Measurements from ENCODE around the gene CLRN3. TPM values are rescaled to one million over a fixed set of nuclear protein-coding genes. Genes with fewer than 3 reads are reported as not detected.
A peak's percentile ranks its signal among the peaks of the same experiment; 100 is the strongest.

The CLRN3 gene
- total RNA-seq, 4 donors from 2014 or later: 35.2 to 167 (median 77.1) TPM

DNA sequence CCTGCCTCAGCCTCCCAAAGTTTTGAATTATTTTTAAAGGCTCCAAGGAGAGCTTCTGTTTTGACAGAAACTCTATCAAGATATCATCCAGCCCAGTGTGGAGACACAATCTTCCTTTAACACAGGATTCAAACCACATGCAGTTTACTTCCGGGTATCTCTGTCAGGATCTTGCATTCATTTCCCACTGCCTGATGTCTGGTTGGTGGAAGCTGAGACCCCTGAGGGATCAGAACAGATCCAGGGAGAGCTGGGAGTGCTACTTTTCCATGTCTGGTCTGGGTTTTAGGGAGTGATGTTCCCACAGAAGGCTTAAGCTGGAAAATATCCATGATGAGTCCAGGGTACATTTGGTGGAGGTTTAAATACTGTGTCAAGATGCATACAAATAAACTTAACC, 30.9 kb upstream of the CLRN3 start:
- TF ChIP-seq EP300 (IDR thresholded peaks at IDR 0.05; ENCODE audit: low read depth) (no peak), POLR2AphosphoS5 (IDR thresholded peaks at IDR 0.05) (no peak)
- TF ChIP-seq, protein P1, sequence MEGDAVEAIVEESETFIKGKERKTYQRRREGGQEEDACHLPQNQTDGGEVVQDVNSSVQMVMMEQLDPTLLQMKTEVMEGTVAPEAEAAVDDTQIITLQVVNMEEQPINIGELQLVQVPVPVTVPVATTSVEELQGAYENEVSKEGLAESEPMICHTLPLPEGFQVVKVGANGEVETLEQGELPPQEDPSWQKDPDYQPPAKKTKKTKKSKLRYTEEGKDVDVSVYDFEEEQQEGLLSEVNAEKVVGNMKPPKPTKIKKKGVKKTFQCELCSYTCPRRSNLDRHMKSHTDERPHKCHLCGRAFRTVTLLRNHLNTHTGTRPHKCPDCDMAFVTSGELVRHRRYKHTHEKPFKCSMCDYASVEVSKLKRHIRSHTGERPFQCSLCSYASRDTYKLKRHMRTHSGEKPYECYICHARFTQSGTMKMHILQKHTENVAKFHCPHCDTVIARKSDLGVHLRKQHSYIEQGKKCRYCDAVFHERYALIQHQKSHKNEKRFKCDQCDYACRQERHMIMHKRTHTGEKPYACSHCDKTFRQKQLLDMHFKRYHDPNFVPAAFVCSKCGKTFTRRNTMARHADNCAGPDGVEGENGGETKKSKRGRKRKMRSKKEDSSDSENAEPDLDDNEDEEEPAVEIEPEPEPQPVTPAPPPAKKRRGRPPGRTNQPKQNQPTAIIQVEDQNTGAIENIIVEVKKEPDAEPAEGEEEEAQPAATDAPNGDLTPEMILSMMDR (IDR thresholded peaks at IDR 0.05): no peak
- H3K4me1 ChIP-seq: peaks cover 0 to 42% (median 0%) of the 10 kb centered on the region in 4 donors
- H3K4me3 ChIP-seq: no peak overlapping the region
- H3K9me3 ChIP-seq: no peaks in the 10 kb centered on the region
- DNase-seq: no peak
- no peaks in the 10 kb centered on the region for H3K36me3 ChIP-seq
- H3K27me3 ChIP-seq: no peaks in the 10 kb centered on the region
- intact Hi-C loops (cut with DNase I; ENCODE audit: low total_unique reads) (no loop called here), in situ Hi-C loops (cut with MboI; ENCODE audit: low pct_ligation_motif_present in 1 of 4, low pct_unique_long_range_greater_than_20kb in 1 of 4, low sequenced_read_pairs in 3 of 4) (loop anchor here in 1 of 4 donors (25.0 kb wide), 1 partner anchor 89 kb away; no protein-coding TSS in a partner anchor)
- WGBS, 2 donors (ENCODE audit: low coverage in 1 of 2): 75 to 100% methylated on average over 1 of the region's 1 CpG
- H3K27ac ChIP-seq: peak overlapping the region; percentile 12 to 54 (median 24)

DNA sequence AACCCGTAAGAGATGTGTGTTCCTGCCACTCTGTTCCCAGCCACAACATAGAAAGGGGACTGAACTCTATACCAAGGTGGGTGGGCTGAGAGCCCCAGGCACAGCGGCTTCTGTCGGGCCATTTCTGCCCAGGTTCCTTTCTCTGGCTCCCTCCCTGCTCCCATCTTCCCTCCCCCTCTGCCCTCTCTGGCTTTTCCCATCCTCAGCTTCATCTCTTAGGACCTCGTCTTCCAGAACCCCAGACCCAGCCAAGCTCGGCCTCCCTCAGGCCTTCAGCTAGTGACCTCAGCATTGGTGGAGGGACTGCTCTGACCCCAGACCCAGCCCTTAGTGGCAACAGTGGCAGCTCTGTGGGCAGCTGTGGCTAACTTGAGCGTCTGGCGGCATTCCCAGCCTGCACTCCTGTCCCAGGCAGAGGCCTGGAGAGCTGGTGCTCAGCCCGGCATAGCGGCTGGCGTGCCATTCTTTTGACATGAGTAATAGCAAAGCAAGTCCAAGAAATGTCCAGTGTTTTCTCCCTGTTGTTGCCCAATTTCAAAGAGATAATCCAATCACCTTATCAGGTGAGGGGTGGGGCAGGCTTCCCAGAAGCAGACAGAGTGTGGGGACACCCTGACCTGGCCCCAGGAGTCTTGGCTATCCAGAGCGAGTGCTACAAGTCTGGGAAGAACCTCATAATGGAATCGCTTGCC, 30.1 kb upstream of the CLRN3 start:
- Histone ChIP-seq H3K4me1 (peaks cover 0 to 42% (median 0%) of the 10 kb centered on the region in 4 donors), H3K9me3 (no peaks in the 10 kb centered on the region), H3K27me3 (no peaks in the 10 kb centered on the region), H3K4me3 (no peak overlapping the region), H3K27ac (peak overlapping the region; percentile 22 to 54 (median 39)), H3K36me3 (no peaks in the 10 kb centered on the region)
- peak; percentile 27 for DNase-seq
- WGBS, 2 donors (ENCODE audit: low coverage in 1 of 2): 90 to 94% methylated on average over 2 to 10 of the region's 12 CpGs
- no peak for TF ChIP-seq EP300 (IDR thresholded peaks at IDR 0.05; ENCODE audit: low read depth)
- TF ChIP-seq, protein P1 (IDR thresholded peaks at IDR 0.05): no peak
- intact Hi-C loops (cut with DNase I; ENCODE audit: low total_unique reads) (no loop called here), in situ Hi-C loops (cut with MboI; ENCODE audit: low pct_ligation_motif_present in 1 of 4, low pct_unique_long_range_greater_than_20kb in 1 of 4, low sequenced_read_pairs in 3 of 4) (loop anchor here in 1 of 4 donors (25.0 kb wide), 1 partner anchor 89 kb away; no protein-coding TSS in a partner anchor)

DNA sequence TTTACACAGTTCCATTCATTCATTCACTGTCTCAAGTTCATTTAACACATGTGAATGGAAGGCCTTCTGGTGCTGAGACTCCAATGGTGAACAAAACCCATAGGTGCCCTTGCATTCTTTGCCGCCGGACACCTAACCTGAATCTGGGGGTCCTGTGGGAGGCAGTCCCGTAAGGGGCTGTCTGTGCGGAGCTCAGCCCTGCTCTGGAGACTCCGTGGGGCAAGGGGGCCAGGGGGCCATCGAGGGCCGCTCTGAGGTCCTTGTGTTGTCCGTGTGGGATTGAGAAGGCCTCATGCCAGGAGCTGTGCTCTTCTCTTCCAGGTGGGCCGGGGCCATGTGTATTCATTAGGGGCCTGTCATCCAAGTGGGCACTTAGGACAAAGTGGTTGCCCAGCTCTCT, 29.5 kb upstream of the CLRN3 start:
- peaks cover 0 to 38% (median 0%) of the 10 kb centered on the region in 4 donors for H3K4me1 ChIP-seq
- peak overlapping the region; percentile 22 to 54 (median 39) for H3K27ac ChIP-seq
- in situ Hi-C loops (cut with MboI; ENCODE audit: low pct_ligation_motif_present in 1 of 4, low pct_unique_long_range_greater_than_20kb in 1 of 4, low sequenced_read_pairs in 3 of 4) (loop anchor here in 1 of 4 donors (25.0 kb wide), 1 partner anchor 90 kb away; no protein-coding TSS in a partner anchor), intact Hi-C loops (cut with DNase I; ENCODE audit: low total_unique reads) (no loop called here)
- TF ChIP-seq, protein P1 (IDR thresholded peaks at IDR 0.05): no peak
- no peak for TF ChIP-seq POLR2A (IDR thresholded peaks at IDR 0.05)
- no peak for TF ChIP-seq POLR2AphosphoS5 (IDR thresholded peaks at IDR 0.05)
- no peak for TF ChIP-seq EP300 (IDR thresholded peaks at IDR 0.05; ENCODE audit: low read depth)
- H3K9me3 ChIP-seq: no peaks in the 10 kb centered on the region
- no peaks in the 10 kb centered on the region for H3K27me3 ChIP-seq
- no peak overlapping the region for H3K4me3 ChIP-seq
- H3K36me3 ChIP-seq: no peaks in the 10 kb centered on the region
- DNase-seq: no peak
- WGBS, 2 donors (ENCODE audit: low coverage in 1 of 2): 89% methylated on average over 9 of the region's 9 CpGs; no CpG with 5 or more reads in 1 of the 2 donors

DNA sequence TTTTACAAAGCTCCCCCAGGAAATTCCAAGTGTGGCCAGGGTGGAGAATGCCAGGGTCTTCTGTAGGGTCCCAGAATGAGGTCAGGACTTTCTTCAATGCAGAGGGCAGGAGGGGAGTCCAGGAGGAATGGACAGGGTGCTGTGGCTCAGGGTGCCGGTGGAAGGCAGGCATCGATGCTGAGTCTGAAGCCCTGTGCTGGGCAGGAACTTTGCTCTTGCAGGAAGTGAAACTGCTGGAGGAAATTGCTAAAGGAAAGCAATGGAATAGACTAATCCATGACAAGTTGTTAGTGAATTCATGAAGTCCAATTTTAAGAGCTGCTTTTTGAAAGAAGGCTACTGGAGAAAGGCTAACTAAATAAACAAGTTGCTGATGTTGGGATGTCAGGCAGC, 29.0 kb upstream of the CLRN3 start:
- 63 to 67% methylated on average over 2 of the region's 2 CpGs for WGBS, 2 donors (ENCODE audit: low coverage in 1 of 2)
- in situ Hi-C loops (cut with MboI; ENCODE audit: low pct_ligation_motif_present in 1 of 4, low pct_unique_long_range_greater_than_20kb in 1 of 4, low sequenced_read_pairs in 3 of 4): loop anchor here in 1 of 4 donors (25.0 kb wide), 1 partner anchor 91 kb away; no protein-coding TSS in a partner anchor
- TF ChIP-seq POLR2A (IDR thresholded peaks at IDR 0.05): no peak
- no peak for TF ChIP-seq EP300 (IDR thresholded peaks at IDR 0.05; ENCODE audit: low read depth)
- TF ChIP-seq, protein P1 (IDR thresholded peaks at IDR 0.05): no peak
- no peak for TF ChIP-seq POLR2AphosphoS5 (IDR thresholded peaks at IDR 0.05)

More for the DNA sequence above, 29.0 kb upstream of the CLRN3 start:
- Histone ChIP-seq H3K9me3 (no peaks in the 10 kb centered on the region), H3K27me3 (no peaks in the 10 kb centered on the region), H3K4me1 (peaks cover 0 to 38% (median 0%) of the 10 kb centered on the region in 4 donors), H3K27ac (peak overlapping the region; percentile 22 to 54 (median 39)), H3K4me3 (no peak overlapping the region), H3K36me3 (no peaks in the 10 kb centered on the region)
- no peak for DNase-seq
- intact Hi-C loops (cut with DNase I; ENCODE audit: low total_unique reads): no loop called here
